Superior temporal gyrus (tissue), 1 donor: ENCODE results near the gene KLK1.
A peak's percentile ranks its signal among the peaks of the same experiment; 100 is the strongest.

Experiments used
- DNase-seq: peaks from one replicate; pipeline ENCODE4 v3.0.0-alpha.2; 2016; ENCODE audit errors: extremely low spot score

KLK1 gene

DNA sequence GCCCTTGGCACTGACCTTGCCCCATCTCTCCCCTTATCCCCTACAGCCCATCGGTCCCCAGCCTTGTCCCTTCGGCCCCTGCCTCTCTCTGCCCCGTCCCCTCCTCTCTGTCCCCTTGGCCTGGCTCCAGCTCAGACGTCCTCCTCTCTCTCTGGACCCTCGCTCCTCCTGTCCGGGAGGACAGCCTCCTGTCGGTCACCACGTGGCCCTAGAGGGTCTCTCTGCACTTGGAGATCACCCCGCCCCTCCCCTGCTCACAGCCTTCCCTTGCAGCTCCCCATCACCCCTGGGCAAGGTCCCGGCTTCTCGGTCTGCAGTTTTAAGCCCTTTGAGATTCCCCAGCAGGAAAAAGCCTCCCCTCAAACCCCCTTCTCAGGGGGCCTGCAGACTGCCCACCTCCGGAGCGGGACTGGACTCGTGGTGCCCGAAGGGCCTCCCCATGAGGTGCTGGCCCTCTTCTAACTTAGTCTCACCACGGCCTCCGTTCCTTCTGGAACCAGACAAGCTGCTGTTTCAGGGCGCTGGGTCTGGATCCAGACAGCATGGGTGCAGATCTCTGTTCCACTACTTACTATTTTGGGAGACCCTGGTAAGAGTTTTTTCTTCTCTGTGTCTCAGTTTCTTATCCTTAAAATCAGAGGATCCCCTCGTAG, 13.1 kb upstream of the KLK1 start:
- no peak for DNase-seq

GRCh38 chr19:50835785-50836542, 12.4 kb upstream of the KLK1 start:
- DNase-seq: peak; percentile 34

DNA sequence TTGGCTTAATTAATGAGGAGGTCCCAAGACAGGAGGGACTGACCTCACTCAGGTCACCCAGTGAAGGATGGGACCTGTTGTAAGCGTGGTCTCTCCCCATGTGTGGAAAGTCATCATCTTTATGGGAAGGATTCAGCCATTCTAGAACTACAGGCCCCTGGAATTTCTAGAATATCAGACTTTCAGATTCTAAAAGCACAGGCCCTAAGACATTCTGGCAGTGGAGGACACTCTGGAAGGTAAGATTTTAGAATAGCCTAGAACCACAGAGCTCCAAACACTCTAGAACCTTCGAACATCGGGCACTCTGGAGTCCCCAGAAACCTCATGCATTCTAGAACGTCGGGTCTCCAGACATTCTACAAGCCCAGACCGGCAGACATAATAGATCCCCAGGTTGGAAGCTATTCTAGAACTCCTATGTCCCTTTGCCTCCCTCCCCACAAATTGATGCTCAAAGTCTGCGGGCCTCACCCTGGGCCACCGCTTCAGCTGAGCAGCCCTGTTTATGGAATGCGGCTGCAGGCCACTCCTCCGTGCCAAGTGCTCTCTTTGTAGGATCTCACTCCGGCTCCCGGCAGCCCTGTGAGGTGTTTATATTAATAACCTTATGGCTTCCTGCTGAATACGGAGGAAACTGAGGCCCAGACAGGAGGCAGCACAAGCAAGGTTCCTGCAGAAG, 11.7 kb upstream of the KLK1 start:
- peak; percentile 6 for DNase-seq

- DNase-seq: no peak
Observed at GRCh38 chr19:50833802-50834167, 10.2 kb upstream of the KLK1 start.

DNA sequence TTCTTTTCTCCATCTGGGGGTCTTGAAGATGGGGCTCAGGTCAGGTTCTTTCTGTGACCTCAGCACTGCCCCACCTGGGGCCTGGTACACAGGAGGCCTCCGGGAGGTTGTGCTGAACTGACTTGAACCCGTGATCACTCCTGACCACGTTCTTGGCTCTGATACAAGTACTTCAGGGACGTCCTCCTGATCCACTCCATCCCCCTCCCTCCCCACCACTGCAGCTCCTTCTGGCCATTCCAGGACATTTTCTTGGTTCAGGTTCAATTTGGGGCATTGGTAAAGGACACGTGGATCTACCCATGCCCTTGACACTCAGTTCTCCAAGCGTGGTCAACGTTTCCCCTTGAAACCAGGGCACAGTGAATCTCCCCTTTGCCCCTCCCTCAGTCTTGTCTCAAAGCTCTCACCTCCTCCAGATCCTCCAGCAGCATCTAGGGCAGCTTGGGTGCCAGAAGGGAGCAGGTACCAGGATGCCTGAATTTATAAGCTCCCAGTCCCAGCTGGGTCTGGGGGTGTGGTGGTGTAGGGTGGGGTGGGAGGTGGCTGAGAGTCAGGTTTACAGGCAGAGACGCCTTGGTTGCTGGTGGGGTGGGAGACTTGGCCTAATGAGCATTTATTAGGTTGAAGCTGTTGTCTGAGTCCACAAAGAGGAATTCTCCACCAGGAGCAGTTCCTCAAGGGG, 9.7 kb upstream of the KLK1 start, which contains the start of gene KLK15:
KLK15 (minus strand) TSS at position 458 of the 685 bp plus-strand sequence. CDS start 2,082 bp downstream, outside the sequence.
- DNase-seq: no peak

- DNase-seq: no peak
Observed at GRCh38 chr19:50832666-50833065, 9.1 kb upstream of the KLK1 start.

- DNase-seq: no peak
Observed at GRCh38 chr19:50831026-50831396, 7.4 kb upstream of the KLK1 start.

DNA sequence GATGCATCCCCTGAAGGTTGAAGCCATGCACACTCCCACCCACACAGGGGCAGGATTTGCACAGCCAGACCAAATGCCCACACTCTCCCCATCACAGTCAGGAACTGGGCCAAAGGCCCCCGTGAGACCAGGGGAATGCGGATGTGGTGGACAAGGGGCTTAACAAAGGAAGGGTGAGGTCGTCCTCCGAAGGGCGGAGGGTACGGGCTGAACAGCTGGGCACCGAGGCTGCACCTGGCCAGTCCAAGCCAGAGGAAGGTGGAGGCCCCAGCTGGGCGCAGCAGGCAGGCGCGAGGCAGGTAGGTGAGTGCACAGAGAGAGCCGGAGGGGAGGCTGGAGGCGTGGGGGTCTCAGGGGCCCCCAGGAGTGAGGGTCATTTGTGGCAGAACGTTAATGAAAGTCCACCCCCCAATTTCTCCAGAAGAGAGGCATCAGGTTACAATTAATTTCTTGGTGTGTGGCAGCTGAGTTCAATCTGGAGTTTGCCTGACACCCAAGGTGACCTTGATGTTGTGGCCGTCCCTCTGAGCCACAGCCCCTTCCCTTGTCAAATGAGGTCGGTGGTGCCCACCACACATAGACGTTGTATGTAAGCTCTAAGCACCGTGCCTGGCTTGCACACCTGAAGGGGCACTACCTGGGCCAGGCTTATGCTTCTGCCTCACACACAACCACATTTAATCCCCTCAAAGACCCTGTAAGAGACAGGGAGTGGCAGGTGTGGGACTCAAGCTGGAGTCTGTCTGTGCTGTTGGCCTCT, 6.9 kb upstream of the KLK1 start:
- no peak for DNase-seq

- DNase-seq: no peak
Observed at GRCh38 chr19:50829801-50830200, 6.2 kb upstream of the KLK1 start.

DNA sequence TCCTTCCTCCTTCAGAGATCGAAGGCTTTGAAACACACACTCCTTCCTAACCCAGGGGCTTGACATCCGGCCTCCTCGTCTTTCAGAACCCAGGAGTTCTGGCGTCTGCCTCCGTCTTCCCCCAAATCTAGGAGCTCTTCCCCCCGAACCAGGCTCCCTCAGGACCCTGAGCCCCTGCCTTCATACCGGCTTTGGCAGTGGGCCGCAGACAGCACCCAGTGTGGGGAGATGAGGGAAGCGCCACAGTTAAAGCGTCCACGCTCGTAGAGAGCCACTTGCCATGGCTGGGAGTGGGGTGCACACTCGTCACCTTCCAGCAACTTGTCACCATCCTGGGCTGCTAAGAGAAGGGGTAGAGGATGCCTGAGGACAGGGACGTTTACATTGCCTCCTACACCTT, 3.9 kb upstream of the KLK1 start:
- no peak for DNase-seq

- no peak for DNase-seq
Observed at GRCh38 chr19:50826492-50827240, 3.1 kb upstream of the KLK1 start.

DNA sequence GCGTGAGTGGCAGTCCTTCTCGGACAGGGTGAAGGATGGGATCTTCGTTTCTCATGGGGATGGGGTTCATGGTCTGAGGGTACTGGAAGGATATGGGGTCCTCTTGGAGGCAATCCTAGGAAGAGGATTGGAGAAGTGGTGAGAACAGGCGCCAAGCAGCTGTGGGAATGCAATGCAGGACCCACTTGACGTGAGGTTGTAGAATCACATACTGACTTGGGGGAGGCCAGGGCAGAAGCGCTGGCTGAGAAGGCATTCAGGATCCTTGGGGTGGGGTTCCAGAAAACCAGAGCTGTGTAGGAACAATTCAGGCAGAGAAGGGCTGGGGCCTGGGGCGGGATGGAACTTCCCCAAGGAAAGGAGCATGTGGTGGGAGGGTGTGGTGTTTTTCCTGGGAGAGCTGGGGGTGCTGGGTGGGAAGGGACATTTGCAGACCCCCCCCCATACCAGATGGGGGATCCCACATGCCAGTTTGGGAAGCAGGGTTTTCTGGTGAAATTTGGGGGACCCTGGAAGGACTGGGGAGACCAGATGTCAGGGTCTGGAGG, 852 bp downstream of the KLK1 start:
- DNase-seq: no peak

DNA sequence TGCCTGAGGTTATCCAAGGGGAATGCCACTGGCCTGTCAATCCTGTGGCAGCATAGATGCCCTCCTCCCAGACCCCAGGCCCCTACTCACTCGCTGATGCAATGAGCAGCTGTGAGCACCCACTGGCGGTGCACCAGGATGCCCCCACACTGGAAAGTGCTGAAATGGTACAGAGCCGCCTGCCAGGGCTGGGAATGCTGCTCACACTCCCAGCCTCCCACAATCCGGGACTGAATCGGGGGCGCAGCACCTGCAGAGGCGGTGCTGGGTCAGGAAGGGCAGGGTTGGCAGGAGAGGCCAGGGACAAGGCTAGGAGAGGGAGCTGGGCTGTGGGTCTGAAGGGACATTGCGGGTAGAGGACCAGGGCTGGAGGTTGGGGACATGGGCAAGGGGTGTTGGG, 2.0 kb downstream of the KLK1 start:
- no peak for DNase-seq

DNA sequence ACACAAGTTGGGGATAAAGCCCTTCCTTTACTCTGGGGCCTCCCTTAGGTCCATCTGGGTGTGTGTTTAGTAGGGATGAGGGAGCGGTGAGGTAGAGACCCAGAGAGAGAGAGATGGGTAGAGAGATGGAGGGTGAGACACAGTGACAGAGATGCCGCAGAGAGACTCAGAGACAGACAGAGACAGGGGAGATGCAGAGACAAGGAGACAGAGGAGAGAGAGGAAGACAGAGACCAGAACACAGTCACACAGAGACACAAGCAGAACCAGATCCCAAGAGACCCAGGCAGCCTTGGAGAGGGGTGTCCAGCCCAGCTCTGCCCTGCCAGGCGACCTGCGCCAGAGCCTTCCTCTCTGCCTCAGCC, 2.4 kb downstream of the KLK1 start:
- DNase-seq: no peak

- no peak for DNase-seq
Observed at GRCh38 chr19:50820549-50821247, 2.9 kb downstream of the KLK1 start.

DNA sequence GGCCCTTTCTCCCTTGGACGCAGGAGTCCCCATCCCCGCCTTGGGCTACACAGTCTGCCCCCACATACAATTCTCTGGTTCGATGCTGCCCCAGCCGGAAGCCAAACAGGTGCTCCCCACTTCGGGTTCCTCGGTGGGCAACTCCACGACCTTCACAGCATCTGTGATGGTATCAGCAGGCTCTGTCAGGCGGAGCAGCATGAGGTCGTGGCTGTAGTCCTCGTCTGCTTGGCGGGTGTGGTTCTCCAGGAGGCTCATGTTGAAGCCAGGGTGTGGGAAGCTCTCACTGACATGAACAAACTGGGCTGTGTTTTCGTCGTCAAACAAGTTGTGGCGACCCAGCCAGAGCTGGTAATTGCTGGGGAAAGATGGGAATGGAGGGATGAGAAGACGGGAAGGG, 3.5 kb downstream of the KLK1 start:
- DNase-seq: no peak

GRCh38 chr19:50819636-50820035, 4.0 kb downstream of the KLK1 start:
- DNase-seq: no peak

GRCh38 chr19:50818859-50819472, 4.6 kb downstream of the KLK1 start:
- no peak for DNase-seq
